Anterior cingulate cortex (tissue), 58 donors: ENCODE measurements around the gene FIP1L1.
"Not testable (repeated sequence)": the region's sequence is repeated elsewhere in the genome, so short reads cannot be mapped to it uniquely, and the experiment has no call there.

Experiments used
- DNase-seq, 58 donors: peaks; one replicate each; lab custom pipeline; 2025; lab: John Stamatoyannopoulos, UW

Gene FIP1L1

DNA sequence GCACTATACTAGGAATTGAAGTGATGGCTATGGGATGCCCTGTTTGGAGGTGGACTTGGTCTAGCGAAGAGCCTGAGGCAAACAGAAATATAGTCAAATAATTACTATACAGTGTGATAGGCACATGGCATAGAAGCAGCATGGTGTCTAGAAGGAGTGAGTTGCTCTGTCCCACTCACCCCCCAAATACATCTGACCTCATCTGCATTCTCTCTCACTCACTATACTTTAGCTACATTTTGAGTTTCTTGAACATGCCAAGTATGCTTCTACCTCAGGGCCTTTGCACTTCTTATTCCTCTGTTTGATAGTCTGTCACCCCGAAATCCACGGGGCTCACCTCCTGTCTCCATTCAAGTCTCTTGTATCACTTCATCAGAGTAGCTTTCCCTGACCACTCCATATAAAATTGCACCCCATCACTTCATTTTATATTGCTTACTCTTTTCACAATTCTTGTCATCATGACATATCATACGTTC, 2.6 kb upstream of the FIP1L1 start:
- no peak for DNase-seq

- no peak for DNase-seq
Measured at GRCh38 chr4:53376900-53377299, 541 bp upstream of the FIP1L1 start.

DNA sequence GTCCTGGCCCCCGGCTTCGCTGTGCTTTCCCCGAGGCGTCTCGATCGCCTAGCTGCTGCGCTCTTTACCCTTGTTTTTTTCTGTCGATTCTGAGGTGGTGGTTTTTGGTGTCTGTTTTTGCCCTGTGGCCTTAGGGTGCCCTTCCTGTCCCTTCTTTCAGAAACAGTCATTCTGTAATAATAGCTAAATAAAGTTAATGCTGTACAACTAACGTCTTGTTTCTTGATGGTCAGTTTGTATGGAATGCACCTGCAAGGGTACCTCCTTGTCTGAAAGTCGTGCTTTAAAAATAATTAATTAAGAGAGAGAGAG, 686 bp downstream of the FIP1L1 start:
- DNase-seq = no peak

DNA sequence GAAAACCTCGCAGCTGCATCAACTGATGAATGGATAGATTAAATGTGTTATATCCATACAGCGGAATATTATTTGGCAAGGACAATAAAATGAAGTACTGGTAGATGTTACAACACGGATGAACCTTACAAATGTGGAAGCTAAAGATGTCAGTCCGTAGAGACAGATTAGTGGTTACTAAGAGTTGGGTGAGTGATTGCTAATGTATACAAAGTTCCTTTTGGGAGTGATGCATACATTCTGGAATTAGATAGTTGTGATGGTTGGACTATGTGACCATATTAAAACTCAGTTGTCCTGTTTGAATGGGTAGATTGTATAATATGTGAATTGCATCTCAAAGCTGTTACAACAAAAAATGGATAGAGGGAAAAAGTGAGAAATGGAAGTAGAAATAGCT, 2.8 kb downstream of the FIP1L1 start:
- DNase-seq = no peak

DNA sequence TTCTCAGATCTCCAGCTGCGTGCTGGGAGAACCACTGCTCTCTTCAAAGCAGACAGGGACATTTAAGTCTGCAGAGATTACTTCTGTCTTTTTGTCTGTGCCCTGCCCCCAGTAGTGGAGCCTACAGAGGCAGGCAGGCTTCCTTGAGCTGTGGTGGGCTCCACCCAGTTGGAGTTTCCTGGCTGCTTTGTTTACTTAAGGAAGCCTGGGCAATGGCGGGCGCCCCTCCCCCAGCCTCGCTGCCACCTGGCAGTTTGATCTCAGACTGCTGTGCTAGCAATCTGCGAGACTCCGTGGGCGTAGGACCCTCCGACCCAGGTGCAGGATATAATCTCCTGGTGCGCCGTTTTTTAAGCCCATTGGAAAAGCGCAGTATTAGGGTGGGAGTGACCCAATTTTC, 32.0 kb downstream of the FIP1L1 start:
- not testable (repeated sequence) for DNase-seq

DNA sequence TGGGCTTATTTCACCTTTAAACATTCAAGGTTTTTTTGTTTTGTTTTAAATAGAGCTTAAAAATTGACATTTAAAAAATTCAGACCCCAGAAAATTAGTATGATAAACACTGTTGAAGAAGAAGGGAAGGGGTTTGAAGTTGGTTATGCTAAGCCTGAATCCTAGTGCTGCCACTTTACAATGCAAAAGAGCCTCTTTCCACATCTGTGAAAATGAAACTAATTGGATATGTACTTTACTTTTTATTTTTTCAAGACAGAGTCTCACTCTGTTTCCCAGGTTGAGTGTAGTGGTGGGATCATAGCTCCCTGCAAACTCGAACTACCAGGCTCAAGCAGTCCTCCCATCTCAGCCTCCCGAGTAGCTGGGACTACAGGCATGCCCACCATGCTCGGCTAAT, 41.8 kb downstream of the FIP1L1 start:
- DNase-seq = no peak

DNA sequence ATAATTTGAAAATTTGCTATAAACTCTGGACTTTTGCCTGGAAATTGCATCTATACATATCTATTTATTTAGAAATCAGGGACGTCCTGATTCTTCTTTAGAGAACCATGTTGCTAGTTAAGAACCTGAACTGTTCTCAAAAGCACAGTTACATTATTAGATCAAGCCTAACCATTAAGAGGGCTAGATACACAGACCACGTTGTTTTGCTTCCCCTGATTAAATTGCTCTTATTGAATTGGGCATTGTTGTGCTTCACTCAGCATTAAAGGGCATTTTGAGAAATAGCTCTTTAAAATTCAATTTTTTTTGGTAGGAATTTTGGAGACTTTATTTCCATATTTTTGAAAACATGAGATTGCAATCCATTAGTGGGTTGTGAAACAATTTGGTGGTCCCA, 44.4 kb downstream of the FIP1L1 start:
- no peak for DNase-seq

GRCh38 chr4:53422367-53422766, 44.9 kb downstream of the FIP1L1 start:
- DNase-seq = no peak

DNA sequence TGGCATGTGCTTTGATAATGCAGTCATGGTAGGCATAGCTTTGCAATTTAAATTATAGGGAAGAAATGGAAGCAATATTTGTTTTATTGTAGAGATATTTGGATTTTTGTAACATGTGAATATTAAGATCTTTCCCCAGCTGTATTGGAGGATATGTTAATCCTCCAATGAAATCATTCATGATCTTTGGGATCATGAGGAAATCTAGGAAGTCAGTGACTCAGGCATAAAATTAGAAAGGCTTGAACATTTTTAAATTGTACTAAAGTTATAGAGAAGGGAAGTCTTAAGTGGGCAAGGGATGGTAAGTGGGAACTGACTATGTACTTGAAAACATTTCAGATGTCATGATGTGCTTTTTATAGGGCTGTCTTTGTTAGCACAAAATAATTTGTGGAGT, 46.8 kb downstream of the FIP1L1 start:
- no peak for DNase-seq

- no peak for DNase-seq
Measured at GRCh38 chr4:53427366-53427765, 49.9 kb downstream of the FIP1L1 start.

DNA sequence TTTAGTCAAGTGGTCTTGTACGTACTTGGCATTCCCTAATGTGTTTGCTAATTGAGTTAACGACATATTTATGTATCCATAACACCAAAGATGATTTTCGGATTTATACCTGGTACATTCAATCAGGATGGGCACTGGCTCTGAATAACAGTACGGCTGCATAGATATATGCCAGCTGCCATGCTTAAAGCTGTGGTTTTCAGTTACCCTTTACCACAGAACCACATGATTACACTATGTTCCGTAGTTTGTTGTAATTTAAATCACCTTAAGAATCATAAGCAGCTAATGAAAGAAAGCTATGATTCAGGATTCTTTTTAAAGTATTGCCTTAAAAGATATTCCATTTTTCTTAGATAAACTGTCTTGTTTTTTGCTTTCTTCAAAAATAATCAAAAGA, 53.6 kb downstream of the FIP1L1 start:
- DNase-seq = no peak

DNA sequence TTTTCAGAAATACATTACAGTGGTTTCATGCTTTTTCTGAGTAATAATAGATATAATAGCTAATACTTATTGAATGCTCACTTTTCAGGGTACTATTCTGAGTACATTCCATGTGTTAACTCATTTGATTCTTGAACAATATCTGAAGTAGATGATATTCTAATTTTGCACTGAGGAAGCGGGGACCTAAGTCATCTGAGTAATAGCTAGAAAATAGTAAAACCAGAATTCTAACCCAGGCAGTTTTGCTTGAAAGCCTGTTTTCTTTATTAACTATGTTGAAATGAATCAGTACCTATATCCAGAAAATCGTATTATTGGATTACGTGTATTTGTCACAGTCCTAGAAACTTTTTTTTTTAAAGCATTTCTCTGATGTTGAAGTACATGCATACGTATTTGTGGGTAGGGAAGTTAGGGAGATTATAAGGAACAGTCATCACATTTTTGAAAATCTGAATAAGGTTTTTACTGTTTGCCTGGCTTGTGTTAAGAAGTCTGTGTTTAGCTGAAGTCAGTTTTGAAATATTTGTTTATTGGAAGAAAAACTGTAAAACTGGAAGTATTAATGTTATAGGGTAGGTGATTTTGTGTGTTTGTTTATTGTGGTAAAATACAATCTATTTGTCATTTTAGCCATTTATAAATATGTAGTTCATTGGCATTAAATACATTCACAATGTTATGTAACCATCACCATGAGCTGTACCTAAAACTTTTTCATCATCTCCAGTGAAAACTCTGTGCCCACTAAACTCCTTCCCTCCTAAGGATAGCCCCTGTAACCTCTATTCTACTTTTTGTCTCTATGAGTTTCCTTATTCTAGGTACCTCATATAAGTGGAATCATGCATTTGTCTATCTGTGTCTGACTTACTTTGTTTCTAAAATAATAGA, 55.3 kb downstream of the FIP1L1 start:
- DNase-seq = no peak

- peak in 1 of 58 donors; percentile 1 for DNase-seq
Measured at GRCh38 chr4:53436251-53436650, 58.8 kb downstream of the FIP1L1 start.

DNA sequence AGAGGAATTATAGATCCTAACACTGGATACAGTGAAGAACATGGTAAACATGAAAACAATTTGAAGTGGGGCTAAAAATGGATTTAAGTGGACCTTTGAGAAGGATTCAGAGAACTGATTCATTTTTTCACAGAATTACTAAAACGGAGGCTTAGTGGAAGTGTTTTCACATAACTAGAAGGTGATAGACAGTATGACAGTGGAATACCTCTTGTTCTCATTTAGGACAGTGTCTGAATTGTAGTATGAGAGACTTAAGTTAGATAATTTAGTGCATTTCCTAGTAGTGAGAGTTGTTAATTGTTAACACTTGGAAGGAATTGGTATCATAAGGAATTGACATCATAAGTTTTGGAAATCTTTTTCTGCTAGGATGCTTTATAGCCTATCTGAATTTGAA, 64.1 kb downstream of the FIP1L1 start:
- DNase-seq = no peak

- no peak for DNase-seq
Measured at GRCh38 chr4:53444954-53445353, 67.5 kb downstream of the FIP1L1 start.

DNA sequence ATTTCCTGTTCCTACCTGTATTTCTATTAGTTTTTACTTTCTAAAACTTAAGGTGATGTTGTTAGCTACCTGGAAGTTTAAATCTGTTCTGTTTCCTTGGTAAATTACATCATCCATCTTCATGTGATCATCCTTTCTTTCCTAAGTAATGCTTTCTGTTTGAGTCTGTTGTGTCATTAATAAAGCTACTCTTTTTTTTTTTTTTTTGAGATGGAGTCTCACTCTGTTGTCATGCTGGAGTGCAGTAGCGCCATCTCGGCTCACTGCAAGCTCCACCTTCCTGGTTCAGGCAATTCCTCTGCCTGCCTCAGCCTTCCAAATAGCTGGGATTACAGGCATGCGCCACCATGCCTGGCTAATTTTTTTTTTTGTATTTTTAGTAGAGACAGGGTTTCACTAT, 73.3 kb downstream of the FIP1L1 start:
- DNase-seq = no peak

- DNase-seq = no peak
Measured at GRCh38 chr4:53453385-53453784, 75.9 kb downstream of the FIP1L1 start.

DNA sequence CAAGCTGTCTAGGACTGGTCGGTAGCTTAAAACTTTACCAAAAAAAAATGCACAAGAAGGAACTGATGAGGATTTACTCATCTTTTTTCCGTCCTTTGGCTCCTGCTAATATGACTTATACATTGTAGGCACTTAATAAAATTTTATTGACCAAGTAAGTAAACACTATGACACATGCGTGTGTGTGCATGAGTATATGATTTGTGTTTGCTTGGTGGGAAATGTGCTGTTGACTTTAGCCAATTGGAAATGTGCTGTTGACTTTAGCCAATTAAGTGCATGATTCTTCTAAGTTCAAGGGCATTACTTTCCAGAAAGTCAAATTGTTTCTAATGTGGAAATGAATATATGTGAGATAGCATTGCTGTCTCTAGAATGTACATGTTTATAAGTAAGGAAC, 78.3 kb downstream of the FIP1L1 start:
- DNase-seq = no peak

DNA sequence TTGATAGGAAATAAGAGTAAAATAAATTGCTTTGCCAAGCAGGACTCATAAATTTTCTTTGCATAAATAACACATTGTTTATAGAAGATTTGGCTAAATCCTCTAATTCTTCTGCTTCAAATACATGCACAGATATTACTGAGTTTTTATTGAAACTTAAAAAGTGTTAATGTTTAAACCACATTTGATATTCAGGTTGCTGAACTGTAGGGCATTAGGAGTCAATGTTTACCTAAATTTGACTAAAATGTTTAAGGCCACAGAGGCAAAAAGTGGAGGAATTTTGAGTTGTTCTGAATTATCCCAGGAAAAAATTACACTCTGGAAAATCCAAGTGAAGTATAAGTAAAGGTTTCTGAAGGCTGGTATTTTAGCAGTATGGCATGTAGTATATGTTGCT, 78.7 kb downstream of the FIP1L1 start:
- no peak for DNase-seq

GRCh38 chr4:53459548-53459947, 82.1 kb downstream of the FIP1L1 start:
- no peak for DNase-seq

- DNase-seq = no peak
Measured at GRCh38 chr4:53461244-53461643, 83.8 kb downstream of the FIP1L1 start.

GRCh38 chr4:53463340-53463739, 85.9 kb downstream of the FIP1L1 start:
- DNase-seq = no peak

- DNase-seq = no peak
Measured at GRCh38 chr4:53465281-53465680, 87.8 kb downstream of the FIP1L1 start.
